ENCODE measurements around the gene GRIK4.

- TF ChIP-seq MAZ (IDR thresholded peaks at IDR 0.05; ENCODE audit: borderline replicate concordance, low read depth, low read length) = no peak
- TF ChIP-seq, protein P1, sequence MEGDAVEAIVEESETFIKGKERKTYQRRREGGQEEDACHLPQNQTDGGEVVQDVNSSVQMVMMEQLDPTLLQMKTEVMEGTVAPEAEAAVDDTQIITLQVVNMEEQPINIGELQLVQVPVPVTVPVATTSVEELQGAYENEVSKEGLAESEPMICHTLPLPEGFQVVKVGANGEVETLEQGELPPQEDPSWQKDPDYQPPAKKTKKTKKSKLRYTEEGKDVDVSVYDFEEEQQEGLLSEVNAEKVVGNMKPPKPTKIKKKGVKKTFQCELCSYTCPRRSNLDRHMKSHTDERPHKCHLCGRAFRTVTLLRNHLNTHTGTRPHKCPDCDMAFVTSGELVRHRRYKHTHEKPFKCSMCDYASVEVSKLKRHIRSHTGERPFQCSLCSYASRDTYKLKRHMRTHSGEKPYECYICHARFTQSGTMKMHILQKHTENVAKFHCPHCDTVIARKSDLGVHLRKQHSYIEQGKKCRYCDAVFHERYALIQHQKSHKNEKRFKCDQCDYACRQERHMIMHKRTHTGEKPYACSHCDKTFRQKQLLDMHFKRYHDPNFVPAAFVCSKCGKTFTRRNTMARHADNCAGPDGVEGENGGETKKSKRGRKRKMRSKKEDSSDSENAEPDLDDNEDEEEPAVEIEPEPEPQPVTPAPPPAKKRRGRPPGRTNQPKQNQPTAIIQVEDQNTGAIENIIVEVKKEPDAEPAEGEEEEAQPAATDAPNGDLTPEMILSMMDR (conservative IDR thresholded peaks at IDR 0.05; ENCODE audit: low read depth, low read length) = no peak
- no peak for TF ChIP-seq SMC3 (IDR thresholded peaks at IDR 0.05; ENCODE audit: low read depth, low read length)
- no peak for TF ChIP-seq POLR2A (IDR thresholded peaks at IDR 0.05; ENCODE audit: low read depth, low read length)
- no peak for TF ChIP-seq RFX5 (IDR thresholded peaks at IDR 0.05; ENCODE audit: low read depth, low read length)
- TF ChIP-seq RAD21 (IDR thresholded peaks at IDR 0.05; ENCODE audit: low read length) = no peak
- no peak for TF ChIP-seq CEBPB (IDR thresholded peaks at IDR 0.05; ENCODE audit: low read depth, low read length)
- TF ChIP-seq USF2 (IDR thresholded peaks at IDR 0.05; ENCODE audit: low read depth, low read length) = no peak
- no peak for TF ChIP-seq CHD1 (IDR thresholded peaks at IDR 0.05; ENCODE audit: low read depth, low read length)
- TF ChIP-seq, protein P2, sequence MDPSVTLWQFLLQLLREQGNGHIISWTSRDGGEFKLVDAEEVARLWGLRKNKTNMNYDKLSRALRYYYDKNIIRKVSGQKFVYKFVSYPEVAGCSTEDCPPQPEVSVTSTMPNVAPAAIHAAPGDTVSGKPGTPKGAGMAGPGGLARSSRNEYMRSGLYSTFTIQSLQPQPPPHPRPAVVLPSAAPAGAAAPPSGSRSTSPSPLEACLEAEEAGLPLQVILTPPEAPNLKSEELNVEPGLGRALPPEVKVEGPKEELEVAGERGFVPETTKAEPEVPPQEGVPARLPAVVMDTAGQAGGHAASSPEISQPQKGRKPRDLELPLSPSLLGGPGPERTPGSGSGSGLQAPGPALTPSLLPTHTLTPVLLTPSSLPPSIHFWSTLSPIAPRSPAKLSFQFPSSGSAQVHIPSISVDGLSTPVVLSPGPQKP (IDR thresholded peaks at IDR 0.05; ENCODE audit: borderline replicate concordance, low read depth, low read length) = no peak
- TF ChIP-seq BHLHE40 (IDR thresholded peaks at IDR 0.05; ENCODE audit: low read depth, low read length) = no peak
- no peak for TF ChIP-seq FOS (IDR thresholded peaks at IDR 0.05; ENCODE audit: low read depth, low read length)
- no peak for TF ChIP-seq MAFK (IDR thresholded peaks at IDR 0.05; ENCODE audit: low read depth, low read length)
Observed at GRCh38 chr11:120712014-120712413, 200.5 kb downstream of the GRIK4 start.
